Thyroid gland (tissue), 4 donors: Measurements from ENCODE around the gene KSR1.

ENCODE experiments used
- POLR2A ChIP-seq, 2 donors: fragments of 450-650 bp; IDR thresholded peaks; one replicate each; pipeline ENCODE4 v1.6.1; 2017; ENCODE audit warnings: antibody characterized with exemption in 2 of 2, mild to moderate bottlenecking in 2 of 2, moderate library complexity in 1 of 2
- TF ChIP-seq, protein P1 (sequence below), 6 experiments: fragments of 200-600 bp in 3 of 6; fragments of 450-650 bp in 3 of 6; sonication (generic) in 3 of 6; IDR thresholded peaks; one replicate each; pipeline ENCODE4 v1.5.1; 2016 to 2019; ENCODE audit warnings: antibody characterized with exemption in 6 of 6, mild to moderate bottlenecking in 2 of 6, inconsistent platforms in 1 of 6, moderate library complexity in 1 of 6

DNA sequence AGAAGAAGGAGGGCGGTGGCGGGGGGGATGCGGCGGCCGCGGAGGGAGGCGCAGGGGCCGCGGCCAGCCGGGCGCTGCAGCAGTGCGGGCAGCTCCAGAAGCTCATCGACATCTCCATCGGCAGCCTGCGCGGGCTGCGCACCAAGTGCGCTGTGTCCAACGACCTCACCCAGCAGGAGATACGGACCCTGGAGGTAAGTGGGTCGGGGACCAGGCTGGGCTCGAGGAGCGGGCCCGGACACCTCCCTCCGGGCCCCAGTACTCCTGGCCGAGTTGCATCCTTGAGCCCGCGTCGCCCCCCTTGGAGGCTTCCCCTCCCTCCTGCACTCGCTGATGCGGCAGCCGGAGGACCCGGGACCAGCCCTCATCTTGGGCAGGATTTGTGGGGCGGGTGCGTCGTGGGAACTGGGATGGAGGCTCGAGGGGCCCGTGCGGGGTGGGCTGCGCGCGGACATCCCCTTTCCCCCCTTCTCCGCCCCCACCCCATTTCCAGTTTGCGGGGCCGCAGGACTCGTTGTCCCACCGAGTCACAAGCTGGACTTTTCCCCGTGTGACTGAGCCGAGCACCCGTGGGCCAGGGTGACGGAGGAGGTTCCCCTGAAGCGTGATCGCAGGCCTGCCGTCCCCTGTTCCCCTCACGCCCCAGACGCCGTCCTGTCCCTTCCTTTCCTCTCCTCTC lies 572 bp downstream of the KSR1 start:
- TF ChIP-seq, protein P1, sequence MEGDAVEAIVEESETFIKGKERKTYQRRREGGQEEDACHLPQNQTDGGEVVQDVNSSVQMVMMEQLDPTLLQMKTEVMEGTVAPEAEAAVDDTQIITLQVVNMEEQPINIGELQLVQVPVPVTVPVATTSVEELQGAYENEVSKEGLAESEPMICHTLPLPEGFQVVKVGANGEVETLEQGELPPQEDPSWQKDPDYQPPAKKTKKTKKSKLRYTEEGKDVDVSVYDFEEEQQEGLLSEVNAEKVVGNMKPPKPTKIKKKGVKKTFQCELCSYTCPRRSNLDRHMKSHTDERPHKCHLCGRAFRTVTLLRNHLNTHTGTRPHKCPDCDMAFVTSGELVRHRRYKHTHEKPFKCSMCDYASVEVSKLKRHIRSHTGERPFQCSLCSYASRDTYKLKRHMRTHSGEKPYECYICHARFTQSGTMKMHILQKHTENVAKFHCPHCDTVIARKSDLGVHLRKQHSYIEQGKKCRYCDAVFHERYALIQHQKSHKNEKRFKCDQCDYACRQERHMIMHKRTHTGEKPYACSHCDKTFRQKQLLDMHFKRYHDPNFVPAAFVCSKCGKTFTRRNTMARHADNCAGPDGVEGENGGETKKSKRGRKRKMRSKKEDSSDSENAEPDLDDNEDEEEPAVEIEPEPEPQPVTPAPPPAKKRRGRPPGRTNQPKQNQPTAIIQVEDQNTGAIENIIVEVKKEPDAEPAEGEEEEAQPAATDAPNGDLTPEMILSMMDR (IDR thresholded peaks at IDR 0.05): no peak
- no peak for TF ChIP-seq POLR2A (IDR thresholded peaks at IDR 0.05)
